ENCODE data around the gene TNKS2. TPM values are rescaled to one million over a fixed set of nuclear protein-coding genes. Genes with fewer than 3 reads are reported as not detected.

Gene TNKS2
- total RNA-seq, 1 donor = 61.5 TPM

DNA sequence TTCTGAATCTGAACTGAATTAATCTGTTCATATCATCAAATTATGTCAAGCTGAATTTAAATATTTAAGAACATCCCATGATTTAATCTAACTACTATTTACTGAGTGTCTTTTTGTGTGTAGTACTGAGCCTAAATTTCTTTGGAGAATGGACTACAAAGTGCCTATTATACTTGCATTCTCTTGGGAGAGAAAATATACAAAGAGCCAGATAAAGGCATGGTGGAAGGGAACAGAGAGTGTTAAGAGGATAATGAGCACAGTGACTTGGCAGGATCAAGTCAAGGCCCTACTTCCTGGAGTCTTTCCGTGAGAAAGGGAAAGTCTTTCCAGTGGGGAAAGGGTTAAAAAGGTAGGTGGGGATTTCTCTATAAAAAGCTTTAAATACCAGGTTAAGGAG lies 15.0 kb downstream of the TNKS2 start:
- Histone ChIP-seq H2AFZ (ENCODE audit: low read length) (no peak overlapping the region), H3K4me3 (ENCODE audit: insufficient read depth, low read length) (no peak overlapping the region), H3K27me3 (ENCODE audit: insufficient read depth, low read length) (no peaks in the 10 kb centered on the region), H3K4me1 (ENCODE audit: insufficient read depth, low read length) (no peaks in the 10 kb centered on the region), H3K9me3 (ENCODE audit: low read depth, low read length) (no peaks in the 10 kb centered on the region), H4K20me1 (ENCODE audit: insufficient read depth, low read length) (peaks cover 22% of the 10 kb centered on the region), H3K27ac (ENCODE audit: low read depth, low read length) (no peak overlapping the region), H3K79me2 (ENCODE audit: insufficient read depth, low read length) (peaks cover 62% of the 10 kb centered on the region), H3K4me2 (ENCODE audit: insufficient read depth, low read length) (no peak overlapping the region), H3K36me3 (ENCODE audit: insufficient read depth, low read length) (peaks cover 28% of the 10 kb centered on the region)
- no peak for DNase-seq (ENCODE audit: insufficient read length, low spot score, missing footprints)
- TF ChIP-seq, protein P1, sequence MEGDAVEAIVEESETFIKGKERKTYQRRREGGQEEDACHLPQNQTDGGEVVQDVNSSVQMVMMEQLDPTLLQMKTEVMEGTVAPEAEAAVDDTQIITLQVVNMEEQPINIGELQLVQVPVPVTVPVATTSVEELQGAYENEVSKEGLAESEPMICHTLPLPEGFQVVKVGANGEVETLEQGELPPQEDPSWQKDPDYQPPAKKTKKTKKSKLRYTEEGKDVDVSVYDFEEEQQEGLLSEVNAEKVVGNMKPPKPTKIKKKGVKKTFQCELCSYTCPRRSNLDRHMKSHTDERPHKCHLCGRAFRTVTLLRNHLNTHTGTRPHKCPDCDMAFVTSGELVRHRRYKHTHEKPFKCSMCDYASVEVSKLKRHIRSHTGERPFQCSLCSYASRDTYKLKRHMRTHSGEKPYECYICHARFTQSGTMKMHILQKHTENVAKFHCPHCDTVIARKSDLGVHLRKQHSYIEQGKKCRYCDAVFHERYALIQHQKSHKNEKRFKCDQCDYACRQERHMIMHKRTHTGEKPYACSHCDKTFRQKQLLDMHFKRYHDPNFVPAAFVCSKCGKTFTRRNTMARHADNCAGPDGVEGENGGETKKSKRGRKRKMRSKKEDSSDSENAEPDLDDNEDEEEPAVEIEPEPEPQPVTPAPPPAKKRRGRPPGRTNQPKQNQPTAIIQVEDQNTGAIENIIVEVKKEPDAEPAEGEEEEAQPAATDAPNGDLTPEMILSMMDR (IDR thresholded peaks at IDR 0.05; ENCODE audit: extremely low read depth, low read depth, low read length) = no peak

DNA sequence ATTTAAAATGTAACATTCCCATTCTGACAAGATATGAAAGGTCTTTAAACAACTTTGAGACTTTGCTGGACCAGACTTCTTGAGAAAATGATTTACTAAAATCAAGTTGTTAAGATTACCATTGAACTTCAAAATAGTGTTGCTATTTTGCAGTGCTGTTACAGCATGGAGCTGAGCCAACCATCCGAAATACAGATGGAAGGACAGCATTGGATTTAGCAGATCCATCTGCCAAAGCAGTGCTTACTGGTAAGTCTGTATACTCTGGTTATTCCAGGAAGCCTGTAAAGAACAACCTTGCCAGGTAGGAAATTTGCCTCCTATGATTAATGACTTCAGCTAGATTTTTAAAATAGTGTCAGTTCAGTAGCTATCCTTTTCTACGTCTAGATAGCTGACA lies 18.8 kb downstream of the TNKS2 start:
- H3K4me3 ChIP-seq (ENCODE audit: insufficient read depth, low read length) = no peak overlapping the region
- peaks cover 30% of the 10 kb centered on the region for H3K79me2 ChIP-seq (ENCODE audit: insufficient read depth, low read length)
- no peaks in the 10 kb centered on the region for H3K4me1 ChIP-seq (ENCODE audit: insufficient read depth, low read length)
- H3K27ac ChIP-seq (ENCODE audit: low read depth, low read length) = no peak overlapping the region
- peaks cover 60% of the 10 kb centered on the region for H3K36me3 ChIP-seq (ENCODE audit: insufficient read depth, low read length)
- peaks cover 17% of the 10 kb centered on the region for H4K20me1 ChIP-seq (ENCODE audit: insufficient read depth, low read length)
- H3K9me3 ChIP-seq (ENCODE audit: low read depth, low read length) = no peaks in the 10 kb centered on the region
- TF ChIP-seq, protein P1 (IDR thresholded peaks at IDR 0.05; ENCODE audit: extremely low read depth, low read depth, low read length) = no peak
- no peak for DNase-seq (ENCODE audit: insufficient read length, low spot score, missing footprints)
- no peak overlapping the region for H3K4me2 ChIP-seq (ENCODE audit: insufficient read depth, low read length)
- H3K27me3 ChIP-seq (ENCODE audit: insufficient read depth, low read length) = no peaks in the 10 kb centered on the region
- no peak overlapping the region for H2AFZ ChIP-seq (ENCODE audit: low read length)

DNA sequence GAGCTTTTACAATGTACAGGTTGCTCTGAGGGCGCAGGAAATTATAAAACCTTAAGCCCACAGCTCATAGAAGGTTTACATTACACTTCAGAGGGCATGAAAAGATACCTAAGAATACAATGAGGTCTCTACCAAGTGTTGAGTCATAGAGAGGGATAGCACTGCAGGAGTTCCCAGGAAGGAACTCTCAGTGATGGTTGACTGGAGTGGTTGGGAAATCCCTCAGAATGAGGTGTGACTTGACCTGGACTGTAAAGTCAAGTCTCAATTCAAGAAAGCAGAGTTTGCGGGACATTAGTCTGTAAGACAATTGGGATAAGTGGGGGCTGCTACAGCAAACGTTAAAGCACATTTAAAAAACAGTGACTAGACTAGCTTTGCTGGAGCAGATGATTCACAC lies 21.9 kb downstream of the TNKS2 start:
- Histone ChIP-seq H3K36me3 (ENCODE audit: insufficient read depth, low read length) (peaks cover 62% of the 10 kb centered on the region), H3K4me1 (ENCODE audit: insufficient read depth, low read length) (no peaks in the 10 kb centered on the region), H3K4me3 (ENCODE audit: insufficient read depth, low read length) (no peak overlapping the region), H3K9me3 (ENCODE audit: low read depth, low read length) (no peaks in the 10 kb centered on the region), H3K4me2 (ENCODE audit: insufficient read depth, low read length) (no peak overlapping the region), H4K20me1 (ENCODE audit: insufficient read depth, low read length) (no peaks in the 10 kb centered on the region), H3K79me2 (ENCODE audit: insufficient read depth, low read length) (peaks cover 3% of the 10 kb centered on the region), H2AFZ (ENCODE audit: low read length) (no peak overlapping the region), H3K27ac (ENCODE audit: low read depth, low read length) (no peak overlapping the region), H3K27me3 (ENCODE audit: insufficient read depth, low read length) (no peaks in the 10 kb centered on the region)
- no peak for DNase-seq (ENCODE audit: insufficient read length, low spot score, missing footprints)
- TF ChIP-seq, protein P1 (IDR thresholded peaks at IDR 0.05; ENCODE audit: extremely low read depth, low read depth, low read length) = no peak

DNA sequence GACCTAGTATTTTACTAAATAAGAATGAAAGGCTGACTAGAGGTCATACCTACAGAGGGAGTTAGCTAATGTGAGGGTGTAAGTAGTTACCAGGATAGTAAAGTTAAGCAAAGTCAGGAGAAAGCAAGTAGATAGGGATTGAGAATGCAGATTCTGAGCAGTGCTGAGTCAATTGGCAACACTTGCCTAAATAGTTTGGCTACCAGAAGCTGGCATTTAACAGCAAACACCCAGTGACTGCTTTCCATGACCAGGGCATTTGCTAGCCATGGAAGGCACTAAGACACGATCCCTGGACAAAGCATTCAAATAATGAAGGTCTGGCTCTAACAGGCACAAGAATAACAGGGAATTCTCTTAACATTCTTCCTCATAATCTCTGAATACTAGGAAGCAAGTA lies 25.9 kb downstream of the TNKS2 start:
- DNase-seq (ENCODE audit: insufficient read length, low spot score, missing footprints) = no peak

More for the DNA sequence above, 25.9 kb downstream of the TNKS2 start:
- no peaks in the 10 kb centered on the region for H3K79me2 ChIP-seq (ENCODE audit: insufficient read depth, low read length)
- H3K27me3 ChIP-seq (ENCODE audit: insufficient read depth, low read length) = no peaks in the 10 kb centered on the region
- no peak overlapping the region for H3K27ac ChIP-seq (ENCODE audit: low read depth, low read length)
- H3K4me1 ChIP-seq (ENCODE audit: insufficient read depth, low read length) = no peaks in the 10 kb centered on the region
- no peak overlapping the region for H2AFZ ChIP-seq (ENCODE audit: low read length)
- no peak overlapping the region for H3K4me3 ChIP-seq (ENCODE audit: insufficient read depth, low read length)
- no peaks in the 10 kb centered on the region for H3K9me3 ChIP-seq (ENCODE audit: low read depth, low read length)
- TF ChIP-seq, protein P1 (IDR thresholded peaks at IDR 0.05; ENCODE audit: extremely low read depth, low read depth, low read length) = no peak
- H3K36me3 ChIP-seq (ENCODE audit: insufficient read depth, low read length) = peaks cover 77% of the 10 kb centered on the region
- H4K20me1 ChIP-seq (ENCODE audit: insufficient read depth, low read length) = no peaks in the 10 kb centered on the region
- no peak overlapping the region for H3K4me2 ChIP-seq (ENCODE audit: insufficient read depth, low read length)
